ENCODE results near the gene ATP8B3. TPM values are rescaled to one million over a fixed set of nuclear protein-coding genes. Genes with fewer than 3 reads are reported as not detected.

Gene ATP8B3
- total and polyA plus RNA-seq, 2 experiments from 2014 or later: 2.1 to 6.0 TPM

GRCh38 chr19:1763648-1764639 lies 48.1 kb downstream of the ATP8B3 start:
- no peak for DNase-seq (ENCODE audit: low spot score)
- Mint-ChIP-seq H3K27me3 (ENCODE audit: insufficient read depth, low read depth, poor library complexity) (peaks cover 98% of the 10 kb centered on the region), H3K4me3 (no peak overlapping the region; the same call in 2 of the 3 replicates), H3K4me1 (peaks cover 8% of the 10 kb centered on the region; the same call in 2 of the 3 replicates), H3K9me3 (peaks cover 12% of the 10 kb centered on the region; the same call in 1 of the 3 replicates), H3K36me3 (ENCODE audit: low read depth) (no peaks in the 10 kb centered on the region), H3K27ac (no peak overlapping the region)
- H3K79me2 ChIP-seq (replicated peaks; ENCODE audit: insufficient read depth): no peaks in the 10 kb centered on the region
- H3F3A ChIP-seq (replicated peaks; ENCODE audit: low read depth): 0 out of 2 replicates have a peak, but pooled peaks cover 7% of the 10 kb centered on the region
- H3K9me2 ChIP-seq (ENCODE audit: insufficient read depth): no peaks in the 10 kb centered on the region
- H3K4me1 ChIP-seq (ENCODE audit: insufficient read depth): peaks cover 15% of the 10 kb centered on the region; the same call in 1 of the 2 replicates
- TF ChIP-seq NANOG (IDR thresholded peaks at IDR 0.05; ENCODE audit: borderline replicate concordance) (no peak), ZNF331 (CRISPR knock-in tag; IDR thresholded peaks at IDR 0.05; ENCODE audit: low read depth) (no peak), ZNF114 (CRISPR knock-in tag; IDR thresholded peaks at IDR 0.05) (no peak), STAT1 (IDR thresholded peaks at IDR 0.05; ENCODE audit: unreplicated experiment) (no peak), CREB1 (CRISPR knock-in tag; IDR thresholded peaks at IDR 0.05; ENCODE audit: low read depth) (no peak), JUNB (IDR thresholded peaks at IDR 0.05; ENCODE audit: unreplicated experiment) (no peak), EZH2 (IDR thresholded peaks at IDR 0.05; ENCODE audit: low read depth, unreplicated experiment) (peak; percentile 91)
- H4K20me1 ChIP-seq (replicated peaks; ENCODE audit: insufficient read depth): peaks cover 15% of the 10 kb centered on the region
- no peak overlapping the region for H3K27ac ChIP-seq (ENCODE audit: low read depth)
- no peak overlapping the region for H3K4me2 ChIP-seq
- H3K36me3 ChIP-seq (ENCODE audit: insufficient read depth): no peaks in the 10 kb centered on the region
- no peak overlapping the region for H2AFZ ChIP-seq
- H3K4me3 ChIP-seq: no peak overlapping the region
- ATAC-seq: no peak
- H3K27me3 ChIP-seq (ENCODE audit: insufficient read depth): peaks cover 100% of the 10 kb centered on the region

GRCh38 chr19:1762243-1763117 lies 49.6 kb downstream of the ATP8B3 start:
- peaks cover 11% of the 10 kb centered on the region; the same call in 1 of the 2 replicates for H3K4me1 ChIP-seq (ENCODE audit: insufficient read depth)
- H3K79me2 ChIP-seq (replicated peaks; ENCODE audit: insufficient read depth): no peaks in the 10 kb centered on the region
- DNase-seq (ENCODE audit: low spot score) (no peak), ATAC-seq (peak; percentile 12)
- H3F3A ChIP-seq (replicated peaks; ENCODE audit: low read depth): 0 out of 2 replicates have a peak, but pooled peaks cover 10% of the 10 kb centered on the region
- no peak overlapping the region for H3K27ac Mint-ChIP-seq
- TF ChIP-seq EZH2 (IDR thresholded peaks at IDR 0.05; ENCODE audit: low read depth, unreplicated experiment) (peak; percentile 97), STAT1 (IDR thresholded peaks at IDR 0.05; ENCODE audit: unreplicated experiment) (no peak)
- no peaks in the 10 kb centered on the region for H3K9me2 ChIP-seq (ENCODE audit: insufficient read depth)
- no peaks in the 10 kb centered on the region for H3K36me3 Mint-ChIP-seq (ENCODE audit: low read depth)
- H3K27me3 ChIP-seq (ENCODE audit: insufficient read depth): peaks cover 100% of the 10 kb centered on the region
- no peaks in the 10 kb centered on the region for H3K36me3 ChIP-seq (ENCODE audit: insufficient read depth)
- peaks cover 12% of the 10 kb centered on the region; the same call in 1 of the 3 replicates for H3K9me3 Mint-ChIP-seq
- peaks cover 12% of the 10 kb centered on the region for H3K4me1 Mint-ChIP-seq
- peaks cover 15% of the 10 kb centered on the region for H4K20me1 ChIP-seq (replicated peaks; ENCODE audit: insufficient read depth)
- peak overlapping the region; percentile 26; the same call in 1 of the 2 replicates for H3K4me2 ChIP-seq
- no peak overlapping the region for H3K27ac ChIP-seq (ENCODE audit: low read depth)
- 0 out of 2 replicates have a peak overlapping the region, but pooled peaks have one; percentile 7 for H3K4me3 ChIP-seq
- H3K27me3 Mint-ChIP-seq (ENCODE audit: insufficient read depth, low read depth, poor library complexity): peaks cover 100% of the 10 kb centered on the region
- no peak overlapping the region for H3K4me3 Mint-ChIP-seq
- H2AFZ ChIP-seq: no peak overlapping the region

All from GM23338 (cell line).